ENCODE data around the gene SSUH2. TPM values are rescaled to one million over a fixed set of nuclear protein-coding genes. Genes with fewer than 3 reads are reported as not detected.

SSUH2 gene
- total and polyA plus RNA-seq, 2 of the 13 experiments (the other 11 are each of a cell fraction or from before 2014, with no cell fraction given) = 38.1 to 136 TPM

DNA sequence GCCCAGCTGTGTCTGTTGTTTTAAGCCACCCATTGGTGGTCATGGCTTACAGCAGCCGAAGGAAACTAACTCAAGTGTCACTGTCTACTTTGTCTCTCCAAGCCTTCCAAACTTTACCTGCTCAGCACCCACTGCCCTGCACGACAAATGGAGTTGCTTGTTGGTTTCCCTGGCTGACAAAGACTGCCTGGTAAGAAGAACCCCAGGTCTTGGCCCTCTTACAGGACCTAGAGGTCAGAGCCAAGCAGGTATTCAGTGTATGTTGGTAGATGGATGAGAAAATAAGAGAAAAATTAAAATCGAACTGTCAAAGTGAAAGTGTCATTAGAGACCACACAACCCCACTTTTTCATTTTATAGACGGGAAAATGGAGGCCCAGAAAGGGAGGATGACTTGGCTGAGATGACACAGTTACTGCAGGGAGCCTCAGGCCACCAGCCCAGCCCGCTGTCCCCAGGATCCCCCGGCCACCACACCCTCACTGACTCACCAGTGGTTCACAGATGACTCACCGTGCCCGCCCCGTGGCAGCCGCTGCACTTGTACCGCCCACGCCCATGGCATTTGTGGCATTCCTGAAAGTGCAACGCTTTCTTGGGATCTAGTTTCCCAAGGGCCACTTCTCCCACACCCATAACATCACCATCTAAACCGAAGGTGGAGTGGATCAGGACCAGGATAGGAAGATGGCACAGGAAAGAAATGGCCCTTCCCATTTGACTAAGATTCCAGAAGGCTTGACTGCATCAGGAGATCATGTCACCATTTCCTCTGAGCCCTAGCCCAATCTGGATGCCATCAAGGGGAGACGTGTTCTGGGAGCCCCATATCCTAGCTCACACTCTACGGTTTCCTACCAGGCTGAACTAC, 15.2 kb downstream of the SSUH2 start (continued):
- TF ChIP-seq, protein P1, sequence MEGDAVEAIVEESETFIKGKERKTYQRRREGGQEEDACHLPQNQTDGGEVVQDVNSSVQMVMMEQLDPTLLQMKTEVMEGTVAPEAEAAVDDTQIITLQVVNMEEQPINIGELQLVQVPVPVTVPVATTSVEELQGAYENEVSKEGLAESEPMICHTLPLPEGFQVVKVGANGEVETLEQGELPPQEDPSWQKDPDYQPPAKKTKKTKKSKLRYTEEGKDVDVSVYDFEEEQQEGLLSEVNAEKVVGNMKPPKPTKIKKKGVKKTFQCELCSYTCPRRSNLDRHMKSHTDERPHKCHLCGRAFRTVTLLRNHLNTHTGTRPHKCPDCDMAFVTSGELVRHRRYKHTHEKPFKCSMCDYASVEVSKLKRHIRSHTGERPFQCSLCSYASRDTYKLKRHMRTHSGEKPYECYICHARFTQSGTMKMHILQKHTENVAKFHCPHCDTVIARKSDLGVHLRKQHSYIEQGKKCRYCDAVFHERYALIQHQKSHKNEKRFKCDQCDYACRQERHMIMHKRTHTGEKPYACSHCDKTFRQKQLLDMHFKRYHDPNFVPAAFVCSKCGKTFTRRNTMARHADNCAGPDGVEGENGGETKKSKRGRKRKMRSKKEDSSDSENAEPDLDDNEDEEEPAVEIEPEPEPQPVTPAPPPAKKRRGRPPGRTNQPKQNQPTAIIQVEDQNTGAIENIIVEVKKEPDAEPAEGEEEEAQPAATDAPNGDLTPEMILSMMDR (CRISPR knock-in tag; IDR thresholded peaks at IDR 0.05) = no peak

DNA sequence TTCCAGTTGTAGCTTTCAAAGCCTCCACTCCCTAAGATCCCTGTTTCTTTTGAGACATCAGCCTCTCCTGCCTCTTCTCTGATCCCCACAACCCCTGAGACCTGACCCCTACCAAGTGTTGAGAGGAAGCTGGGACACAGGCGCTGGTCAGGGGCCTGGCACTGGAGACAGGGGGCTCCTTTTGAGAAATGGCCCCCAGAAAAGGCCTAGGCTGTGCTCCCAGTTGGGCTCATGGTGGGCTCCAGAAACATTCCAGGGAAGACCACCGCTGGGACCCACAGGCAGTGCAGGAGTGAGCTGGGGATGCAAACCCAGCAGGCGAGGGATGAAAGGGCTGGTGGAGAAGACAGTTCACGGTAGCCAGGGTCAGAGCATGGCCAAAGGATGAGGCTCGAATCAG, 16.6 kb downstream of the SSUH2 start:
- Histone ChIP-seq H3K9me3 (ENCODE audit: low read length) (no peaks in the 10 kb centered on the region), H4K20me1 (ENCODE audit: insufficient read depth, low read length) (no peaks in the 10 kb centered on the region), H3K9ac (ENCODE audit: insufficient read depth, low read depth, low read length) (no peak overlapping the region), H2AFZ (ENCODE audit: low read length) (no peak overlapping the region), H3K27ac (ENCODE audit: extremely low read length, insufficient read depth, low read length) (no peak overlapping the region), H3K4me1 (ENCODE audit: insufficient read depth, low read length) (peaks cover 28% of the 10 kb centered on the region), H3K4me2 (ENCODE audit: low read depth, low read length) (no peak overlapping the region), H3K4me3 (replicated peaks in 1 of 3; ENCODE audit: insufficient read depth in 1 of 3, low read depth in 2 of 3, low read length in 3 of 3) (no peak overlapping the region), H3K27me3 (ENCODE audit: control insufficient read depth in 1 of 2, insufficient read depth in 2 of 2, low read length in 2 of 2) (no peaks in the 10 kb centered on the region), H3K79me2 (ENCODE audit: insufficient read depth, low read length) (no peaks in the 10 kb centered on the region), H3K36me3 (replicated peaks in 1 of 2; ENCODE audit: control insufficient read depth in 1 of 2, insufficient read depth in 2 of 2, low read length in 2 of 2) (peaks cover 26 to 94% of the 10 kb centered on the region in 2 experiments)
- WGBS (ENCODE audit: low lambda C conversion rate) = 98% methylated on average over 4 of the region's 5 CpGs
- ATAC-seq = no peak
- TF ChIP-seq POLR2G (IDR thresholded peaks at IDR 0.05; ENCODE audit: low read depth, low read length) (0 out of 2 replicates have a peak, but pooled peaks have one; percentile 31), ZFP36L2 (CRISPR knock-in tag; IDR thresholded peaks at IDR 0.05) (no peak)
- CTCF ChIA-PET (ENCODE audit: low intra/inter-chr PET ratio, low total read pairs) = no interaction called here
- intact Hi-C loops (cut with micrococcal nuclease; ENCODE audit: unreplicated experiment) (no loop called here), in situ Hi-C loops (cut with HindIII; ENCODE audit: extremely low pct_ligation_motif_present, low pct_unique_long_range_greater_than_20kb) (no loop called here)
- FAIRE-seq = no peak
- DNase-seq (ENCODE audit: low spot score) = no peak
- no TSS peak for BruUV-seq (replicated peaks)
- POLR2A ChIA-PET = no interaction called here

Data from HepG2 (cell line).